ENCODE measurements around the gene GSG1. TPM values are rescaled to one million over a fixed set of nuclear protein-coding genes. Genes with fewer than 3 reads are reported as not detected.
"Not testable (repeated sequence)": the region's sequence is repeated elsewhere in the genome, so short reads cannot be mapped to it uniquely, and the experiment has no call there.

The GSG1 gene
- total RNA-seq, 1 donor from 2014 or later = not detected

GRCh38 chr12:13062669-13063068 lies 40.8 kb downstream of the GSG1 start:
- peaks cover 15% of the 10 kb centered on the region for H3K4me1 Mint-ChIP-seq (ENCODE audit: low read depth, unreplicated experiment)
- peaks cover 2% of the 10 kb centered on the region for H3K27me3 Mint-ChIP-seq (ENCODE audit: unreplicated experiment)
- TF ChIP-seq CTCF (IDR thresholded peaks at IDR 0.05; ENCODE audit: partially characterized antibody, unreplicated experiment) = no peak
- DNase-seq = no peak
- no peaks in the 10 kb centered on the region for H3K9me3 Mint-ChIP-seq (ENCODE audit: unreplicated experiment)
- no peaks in the 10 kb centered on the region for H3K36me3 Mint-ChIP-seq (ENCODE audit: unreplicated experiment)
- H3K27ac Mint-ChIP-seq (ENCODE audit: unreplicated experiment) = no peak overlapping the region
- no peak overlapping the region for H3K4me3 Mint-ChIP-seq (ENCODE audit: unreplicated experiment)

- DNase-seq = no peak
- Mint-ChIP-seq H3K27ac (ENCODE audit: unreplicated experiment) (peak overlapping the region; percentile 7), H3K27me3 (ENCODE audit: unreplicated experiment) (peaks cover 2% of the 10 kb centered on the region), H3K9me3 (ENCODE audit: unreplicated experiment) (no peaks in the 10 kb centered on the region), H3K36me3 (ENCODE audit: unreplicated experiment) (no peaks in the 10 kb centered on the region), H3K4me1 (ENCODE audit: low read depth, unreplicated experiment) (peaks cover 15% of the 10 kb centered on the region), H3K4me3 (ENCODE audit: unreplicated experiment) (no peak overlapping the region)
- no peak for TF ChIP-seq CTCF (IDR thresholded peaks at IDR 0.05; ENCODE audit: partially characterized antibody, unreplicated experiment)
Observed at GRCh38 chr12:13061377-13061776, 42.1 kb downstream of the GSG1 start.

GRCh38 chr12:13060581-13060980 lies 42.9 kb downstream of the GSG1 start:
- no peaks in the 10 kb centered on the region for H3K36me3 Mint-ChIP-seq (ENCODE audit: unreplicated experiment)
- H3K9me3 Mint-ChIP-seq (ENCODE audit: unreplicated experiment) = no peaks in the 10 kb centered on the region
- H3K4me1 Mint-ChIP-seq (ENCODE audit: low read depth, unreplicated experiment) = peaks cover 17% of the 10 kb centered on the region
- no peak for TF ChIP-seq CTCF (IDR thresholded peaks at IDR 0.05; ENCODE audit: partially characterized antibody, unreplicated experiment)
- H3K27ac Mint-ChIP-seq (ENCODE audit: unreplicated experiment) = no peak overlapping the region
- peaks cover 2% of the 10 kb centered on the region for H3K27me3 Mint-ChIP-seq (ENCODE audit: unreplicated experiment)
- no peak overlapping the region for H3K4me3 Mint-ChIP-seq (ENCODE audit: unreplicated experiment)
- no peak for DNase-seq

- H3K4me3 Mint-ChIP-seq (ENCODE audit: unreplicated experiment) = not testable (repeated sequence)
Observed at GRCh38 chr12:13053617-13054016, 49.9 kb downstream of the GSG1 start.

GRCh38 chr12:13052421-13052820 lies 51.0 kb downstream of the GSG1 start:
- Mint-ChIP-seq H3K4me3 (ENCODE audit: unreplicated experiment) (no peak overlapping the region), H3K27ac (ENCODE audit: unreplicated experiment) (no peak overlapping the region), H3K36me3 (ENCODE audit: unreplicated experiment) (peaks cover 9% of the 10 kb centered on the region), H3K4me1 (ENCODE audit: low read depth, unreplicated experiment) (peaks cover 5% of the 10 kb centered on the region), H3K27me3 (ENCODE audit: unreplicated experiment) (no peaks in the 10 kb centered on the region), H3K9me3 (ENCODE audit: unreplicated experiment) (peaks cover 7% of the 10 kb centered on the region)
- DNase-seq = no peak
- TF ChIP-seq CTCF (IDR thresholded peaks at IDR 0.05; ENCODE audit: partially characterized antibody, unreplicated experiment) = no peak

More at GRCh38 chr12:13053617-13054016, 49.9 kb downstream of the GSG1 start:
- not testable (repeated sequence) for DNase-seq; H3K27me3 Mint-ChIP-seq (ENCODE audit: unreplicated experiment); H3K9me3 Mint-ChIP-seq (ENCODE audit: unreplicated experiment); H3K27ac Mint-ChIP-seq (ENCODE audit: unreplicated experiment); H3K36me3 Mint-ChIP-seq (ENCODE audit: unreplicated experiment); H3K4me1 Mint-ChIP-seq (ENCODE audit: low read depth, unreplicated experiment)

- no peak overlapping the region for H3K4me3 Mint-ChIP-seq (ENCODE audit: unreplicated experiment)
- H3K36me3 Mint-ChIP-seq (ENCODE audit: unreplicated experiment) = peaks cover 9% of the 10 kb centered on the region
- H3K27me3 Mint-ChIP-seq (ENCODE audit: unreplicated experiment) = no peaks in the 10 kb centered on the region
- H3K4me1 Mint-ChIP-seq (ENCODE audit: low read depth, unreplicated experiment) = no peaks in the 10 kb centered on the region
- no peak overlapping the region for H3K27ac Mint-ChIP-seq (ENCODE audit: unreplicated experiment)
- no peak for TF ChIP-seq CTCF (IDR thresholded peaks at IDR 0.05; ENCODE audit: partially characterized antibody, unreplicated experiment)
- no peak for DNase-seq
- H3K9me3 Mint-ChIP-seq (ENCODE audit: unreplicated experiment) = peaks cover 4% of the 10 kb centered on the region
Observed at GRCh38 chr12:13049816-13050215, 53.7 kb downstream of the GSG1 start.
